Hepatocyte (in vitro differentiated cells): ENCODE data around the gene SLC13A1.

ENCODE experiments used
- CTCF ChIP-seq: fragments of 200-600 bp; sonication (generic); IDR thresholded peaks from 2 replicates; pipeline ENCODE4 v1.5.1; 2016; ENCODE audit warnings: antibody characterized with exemption, mild to moderate bottlenecking; ENCODE audit not compliant: poor library complexity
- EZH2 ChIP-seq: fragments of 200-600 bp; sonication (generic); IDR thresholded peaks from 2 replicates; pipeline ENCODE4 v1.6.1; 2016; ENCODE audit warnings: antibody characterized with exemption, mild to moderate bottlenecking, borderline replicate concordance
- EZH2phosphoT487 ChIP-seq: fragments of 200-600 bp; sonication (generic); IDR thresholded peaks from one replicate; pipeline ENCODE4 v1.6.1; 2018; ENCODE audit warnings: antibody characterized with exemption, mild to moderate bottlenecking, low read depth, moderate library complexity; ENCODE audit not compliant: unreplicated experiment, severe bottlenecking

DNA sequence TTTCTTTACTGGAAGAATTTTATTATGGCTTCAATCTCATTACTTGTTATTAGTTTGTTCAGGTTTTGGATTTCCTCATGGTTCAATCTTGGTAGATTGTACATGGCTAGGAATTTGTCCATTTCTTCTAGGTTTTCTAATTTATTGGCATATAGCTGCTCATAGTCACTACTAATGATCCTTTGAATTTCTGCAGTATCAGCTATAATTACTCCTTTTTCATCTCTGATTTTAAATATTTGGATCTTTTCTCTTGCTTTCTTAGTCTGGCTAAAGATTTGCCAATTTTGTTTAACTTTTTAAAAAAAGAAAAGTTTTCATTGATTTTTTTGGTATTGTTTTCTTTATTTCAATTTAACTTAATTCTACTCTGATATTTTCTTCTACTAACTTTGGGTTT lies 59.2 kb downstream of the SLC13A1 start:
- TF ChIP-seq CTCF: no peak
- TF ChIP-seq EZH2: no peak
- TF ChIP-seq EZH2phosphoT487: no peak
